Astrocyte (in vitro differentiated cells and primary cell): ENCODE results near the gene C3orf80.

Experiments
- EZH2 ChIP-seq: IDR thresholded peaks from 2 replicates; pipeline ENCODE4 v1.6.1; 2012; ENCODE audit warnings: mild to moderate bottlenecking, low read length, inconsistent platforms; ENCODE audit not compliant: insufficient read depth
- TF ChIP-seq, protein P1 (sequence below): IDR thresholded peaks from 2 replicates; pipeline ENCODE4 v1.5.1; 2011; ENCODE audit warnings: low read depth, mild to moderate bottlenecking, inconsistent platforms, low read length, moderate library complexity; ENCODE audit not compliant: insufficient read depth

- TF ChIP-seq, protein P1, sequence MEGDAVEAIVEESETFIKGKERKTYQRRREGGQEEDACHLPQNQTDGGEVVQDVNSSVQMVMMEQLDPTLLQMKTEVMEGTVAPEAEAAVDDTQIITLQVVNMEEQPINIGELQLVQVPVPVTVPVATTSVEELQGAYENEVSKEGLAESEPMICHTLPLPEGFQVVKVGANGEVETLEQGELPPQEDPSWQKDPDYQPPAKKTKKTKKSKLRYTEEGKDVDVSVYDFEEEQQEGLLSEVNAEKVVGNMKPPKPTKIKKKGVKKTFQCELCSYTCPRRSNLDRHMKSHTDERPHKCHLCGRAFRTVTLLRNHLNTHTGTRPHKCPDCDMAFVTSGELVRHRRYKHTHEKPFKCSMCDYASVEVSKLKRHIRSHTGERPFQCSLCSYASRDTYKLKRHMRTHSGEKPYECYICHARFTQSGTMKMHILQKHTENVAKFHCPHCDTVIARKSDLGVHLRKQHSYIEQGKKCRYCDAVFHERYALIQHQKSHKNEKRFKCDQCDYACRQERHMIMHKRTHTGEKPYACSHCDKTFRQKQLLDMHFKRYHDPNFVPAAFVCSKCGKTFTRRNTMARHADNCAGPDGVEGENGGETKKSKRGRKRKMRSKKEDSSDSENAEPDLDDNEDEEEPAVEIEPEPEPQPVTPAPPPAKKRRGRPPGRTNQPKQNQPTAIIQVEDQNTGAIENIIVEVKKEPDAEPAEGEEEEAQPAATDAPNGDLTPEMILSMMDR = no peak
- no peak for TF ChIP-seq EZH2
Observed at GRCh38 chr3:160257606-160258005, 32.4 kb downstream of the C3orf80 start.
